GM13976 (cell line): ENCODE measurements around the gene TADA2B.

ENCODE experiments used
- DNase-seq: peaks from one replicate; pipeline ENCODE4 v3.0.0; 2012; ENCODE audit warnings: low spot score
- in situ Hi-C: fragments of 300-500 bp; cut with MboI; formaldehyde crosslinking; loops from one replicate; pipeline ENCODE4 v1.12.0; 2022; ENCODE audit warnings: low sequenced_read_pairs, mixed read lengths, inconsistent platforms; ENCODE audit not compliant: unreplicated experiment
- TF ChIP-seq, protein P1 (sequence below): IDR thresholded peaks from 2 replicates; pipeline ENCODE4 v1.5.1; 2012; ENCODE audit warnings: borderline replicate concordance, mild to moderate bottlenecking; ENCODE audit not compliant: insufficient read depth; ENCODE audit errors: extremely low read depth, missing control alignments, control extremely low read depth

TADA2B gene

DNA sequence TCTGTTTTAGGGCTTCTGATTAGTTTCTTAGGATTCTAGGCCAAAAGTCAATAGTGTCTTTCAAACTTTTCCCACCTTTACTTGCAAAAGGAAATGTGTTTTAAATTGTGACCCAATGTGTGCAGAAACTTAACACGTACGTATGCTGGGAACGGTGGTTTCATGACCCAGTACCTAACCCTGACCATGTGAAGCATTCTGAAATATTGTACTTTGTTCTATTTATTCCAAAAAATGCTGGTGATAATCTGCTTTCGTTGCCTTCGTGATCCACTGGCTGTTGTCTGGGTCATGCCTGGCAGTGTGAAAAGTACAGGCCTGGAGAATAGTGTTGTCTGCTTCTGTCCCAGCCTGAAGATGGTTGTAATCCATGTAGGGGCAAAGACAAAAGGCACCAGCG, 26.7 kb upstream of the TADA2B start:
- in situ Hi-C loops, result no loop called here
- TF ChIP-seq, protein P1, sequence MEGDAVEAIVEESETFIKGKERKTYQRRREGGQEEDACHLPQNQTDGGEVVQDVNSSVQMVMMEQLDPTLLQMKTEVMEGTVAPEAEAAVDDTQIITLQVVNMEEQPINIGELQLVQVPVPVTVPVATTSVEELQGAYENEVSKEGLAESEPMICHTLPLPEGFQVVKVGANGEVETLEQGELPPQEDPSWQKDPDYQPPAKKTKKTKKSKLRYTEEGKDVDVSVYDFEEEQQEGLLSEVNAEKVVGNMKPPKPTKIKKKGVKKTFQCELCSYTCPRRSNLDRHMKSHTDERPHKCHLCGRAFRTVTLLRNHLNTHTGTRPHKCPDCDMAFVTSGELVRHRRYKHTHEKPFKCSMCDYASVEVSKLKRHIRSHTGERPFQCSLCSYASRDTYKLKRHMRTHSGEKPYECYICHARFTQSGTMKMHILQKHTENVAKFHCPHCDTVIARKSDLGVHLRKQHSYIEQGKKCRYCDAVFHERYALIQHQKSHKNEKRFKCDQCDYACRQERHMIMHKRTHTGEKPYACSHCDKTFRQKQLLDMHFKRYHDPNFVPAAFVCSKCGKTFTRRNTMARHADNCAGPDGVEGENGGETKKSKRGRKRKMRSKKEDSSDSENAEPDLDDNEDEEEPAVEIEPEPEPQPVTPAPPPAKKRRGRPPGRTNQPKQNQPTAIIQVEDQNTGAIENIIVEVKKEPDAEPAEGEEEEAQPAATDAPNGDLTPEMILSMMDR, result no peak
- DNase-seq, result no peak

DNA sequence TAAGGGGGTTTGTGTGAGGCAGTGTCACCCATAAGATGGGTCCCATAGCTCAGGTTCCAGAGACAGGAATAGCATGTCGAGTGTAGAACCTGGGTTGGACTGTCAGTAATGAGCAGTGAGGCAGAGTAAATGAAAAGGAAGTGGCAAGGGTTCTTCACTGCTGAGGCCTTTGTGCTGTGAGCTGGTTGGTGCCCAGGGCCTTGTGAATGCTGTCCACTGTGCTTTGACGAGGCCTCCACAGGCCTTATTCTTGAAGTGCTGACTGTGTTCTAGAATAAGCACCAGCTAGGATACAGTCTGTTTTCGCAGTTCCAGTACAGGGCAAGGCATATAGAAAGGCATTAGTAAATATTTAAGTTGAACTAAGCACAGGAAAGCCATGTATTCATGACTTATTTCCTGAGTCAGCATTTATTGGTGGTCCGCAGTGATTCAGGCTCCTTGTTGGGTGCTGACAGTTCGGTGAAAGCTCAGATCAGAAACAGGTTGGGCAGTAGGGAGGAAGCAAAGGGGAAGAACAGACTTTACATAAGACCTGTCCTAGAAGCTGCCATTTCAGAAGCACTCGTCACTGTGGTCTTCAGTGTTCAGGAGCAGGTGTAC, 25.6 kb upstream of the TADA2B start:
- DNase-seq, result no peak
- TF ChIP-seq, protein P1, result no peak
- in situ Hi-C loops, result no loop called here

DNA sequence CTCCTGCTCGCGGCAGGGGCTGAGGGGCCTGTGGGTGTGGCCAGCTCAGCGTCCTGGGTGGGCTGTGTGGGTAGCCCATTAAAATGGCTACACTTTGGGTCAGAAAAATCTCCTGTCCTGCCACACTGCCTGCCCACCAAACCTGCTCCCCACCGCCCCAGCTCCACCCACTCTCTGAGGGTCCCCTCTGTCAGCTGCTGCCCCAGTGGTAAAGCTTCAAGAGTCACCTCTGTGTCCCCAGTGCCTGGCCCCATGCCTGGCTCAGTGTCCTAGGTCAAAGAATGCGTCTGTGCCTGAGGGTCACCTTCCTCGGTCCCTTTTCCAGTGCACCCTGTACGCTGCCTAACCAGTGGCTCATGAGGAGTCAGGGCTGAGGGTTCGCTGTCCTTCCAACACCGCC, 24.9 kb upstream of the TADA2B start:
- TF ChIP-seq, protein P1, result no peak
- DNase-seq, result no peak
- in situ Hi-C loops, result no loop called here

DNA sequence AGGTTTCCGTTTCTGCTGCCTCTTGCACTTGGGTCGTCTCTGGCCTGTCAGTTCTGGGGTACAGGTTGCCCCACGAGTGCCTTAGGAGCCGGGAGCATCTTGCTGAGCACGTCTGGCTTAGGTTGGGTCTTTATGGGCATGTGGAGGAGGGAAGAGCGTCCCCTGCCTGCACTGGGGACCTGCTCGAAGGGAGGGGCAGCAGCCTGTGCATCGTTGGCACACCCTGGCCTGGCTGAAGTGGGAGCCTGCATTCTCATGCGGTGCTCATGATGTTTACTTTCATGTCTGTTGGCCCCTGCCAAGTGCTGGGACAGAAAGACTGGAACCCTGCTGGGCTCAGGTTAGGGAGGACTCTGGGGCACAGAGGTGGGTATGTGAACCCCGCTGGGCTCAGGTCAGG, 23.8 kb upstream of the TADA2B start:
- in situ Hi-C loops, result no loop called here
- TF ChIP-seq, protein P1, result no peak
- no peak for DNase-seq

DNA sequence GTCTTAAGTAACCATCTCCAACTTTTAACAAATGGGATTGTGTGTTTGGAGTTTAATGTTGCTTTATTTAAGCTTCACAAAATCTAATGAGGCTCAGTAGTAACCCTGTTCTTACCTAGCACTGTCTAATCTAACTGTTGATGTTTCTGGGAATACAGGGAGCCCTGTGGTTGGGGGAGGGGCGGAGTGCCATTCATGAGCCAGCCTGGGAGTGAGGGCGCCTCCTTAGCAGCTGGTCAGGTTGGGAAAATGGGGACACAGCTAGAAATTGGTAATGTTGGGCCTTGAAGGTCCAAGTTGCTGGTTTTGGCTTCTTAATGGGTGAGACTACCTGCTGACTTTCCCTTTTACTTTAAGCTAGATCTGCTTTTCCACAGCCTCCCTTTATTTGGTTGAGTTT, 22.9 kb upstream of the TADA2B start:
- TF ChIP-seq, protein P1, result no peak
- no peak for DNase-seq
- in situ Hi-C loops, result no loop called here

DNA sequence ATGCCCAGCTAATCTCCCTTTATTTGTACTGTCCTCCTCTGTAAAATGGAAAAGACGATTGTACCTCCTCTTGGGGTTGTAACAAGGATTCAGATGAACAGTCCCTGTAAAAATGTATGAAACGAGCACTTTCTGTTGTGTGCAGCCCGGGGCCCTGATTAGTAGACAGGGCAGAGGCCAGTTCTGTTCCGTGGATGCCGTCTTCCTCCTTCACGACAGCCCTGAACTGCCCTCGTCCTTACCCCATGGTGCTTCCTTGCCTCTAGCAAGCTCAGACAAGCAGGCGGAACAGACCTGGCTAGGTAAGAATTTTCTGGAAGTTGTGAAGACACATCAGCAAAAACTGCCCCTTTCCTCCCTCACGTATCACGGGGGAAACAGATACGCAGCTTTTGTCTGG, 22.3 kb upstream of the TADA2B start:
- no peak for DNase-seq
- in situ Hi-C loops, result no loop called here
- TF ChIP-seq, protein P1, result no peak
